ENCODE measurements around the gene CSAD.

The CSAD gene

GRCh38 chr12:53217051-53217930 is 36.6 kb upstream of the CSAD start:
- DNase-seq (ENCODE audit: low read depth): peak; percentile 44
- TF ChIP-seq CTCF (IDR thresholded peaks at IDR 0.05; ENCODE audit: low read length, missing control alignments): no peak
- peak overlapping the region; percentile 74 for H3K4me3 ChIP-seq (replicated peaks; ENCODE audit: low read depth, low read length)

- no peak for TF ChIP-seq CTCF (IDR thresholded peaks at IDR 0.05; ENCODE audit: low read length, missing control alignments)
- H3K4me3 ChIP-seq (replicated peaks; ENCODE audit: low read depth, low read length): no peak overlapping the region
Observed at GRCh38 chr12:53215497-53215896, 34.8 kb upstream of the CSAD start.

GRCh38 chr12:53214687-53215455 is 34.1 kb upstream of the CSAD start:
- no peak overlapping the region for H3K4me3 ChIP-seq (replicated peaks; ENCODE audit: low read depth, low read length)
- no peak for DNase-seq (ENCODE audit: low read depth)
- TF ChIP-seq CTCF (IDR thresholded peaks at IDR 0.05; ENCODE audit: low read length, missing control alignments): no peak

More at GRCh38 chr12:53215497-53215896, 34.8 kb upstream of the CSAD start:
- DNase-seq (ENCODE audit: low read depth): no peak

DNA sequence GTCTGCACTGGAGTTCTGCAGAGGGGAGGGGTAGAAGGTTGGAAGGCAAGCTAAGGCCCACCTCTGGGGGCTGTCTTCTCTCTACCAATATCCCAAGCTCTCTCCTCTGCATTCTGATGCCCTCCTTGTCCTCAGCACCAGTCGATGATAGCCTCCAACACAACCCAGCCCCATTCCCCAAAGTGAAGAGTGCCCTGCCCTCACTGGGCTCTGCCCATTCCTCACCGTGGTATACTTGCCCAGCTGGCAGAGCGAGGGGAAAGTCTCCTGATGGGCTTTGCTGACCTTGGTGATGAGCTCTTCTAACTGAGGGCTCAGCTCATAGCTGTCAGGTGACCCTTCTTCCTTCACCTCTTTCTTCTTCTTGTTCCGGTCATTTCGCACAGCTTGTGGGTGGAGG is 33.5 kb upstream of the CSAD start:
- no peak for TF ChIP-seq CTCF (IDR thresholded peaks at IDR 0.05; ENCODE audit: low read length, missing control alignments)
- DNase-seq (ENCODE audit: low read depth): no peak
- H3K4me3 ChIP-seq (replicated peaks; ENCODE audit: low read depth, low read length): no peak overlapping the region

DNA sequence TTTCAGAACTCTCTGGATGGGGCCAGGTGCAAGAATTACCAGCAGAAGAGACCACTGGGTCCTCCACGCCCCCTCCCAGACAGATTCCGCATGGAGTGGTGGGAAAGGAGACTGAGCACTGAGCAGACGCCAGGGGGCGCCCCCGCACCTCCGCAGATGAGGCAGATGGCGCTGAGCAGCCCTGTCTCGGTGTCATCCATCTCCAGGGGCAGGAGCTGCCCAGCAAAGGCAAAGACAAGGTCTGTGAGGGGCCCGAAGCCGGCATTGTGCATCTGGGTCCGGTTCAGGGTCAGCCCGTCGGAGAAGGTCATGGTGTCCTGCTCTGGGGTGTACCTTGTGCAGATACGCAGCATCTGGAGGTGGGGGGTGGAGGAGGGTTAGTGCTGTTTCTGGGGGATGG is 32.6 kb upstream of the CSAD start:
- TF ChIP-seq CTCF (IDR thresholded peaks at IDR 0.05; ENCODE audit: low read length, missing control alignments): peak; percentile 88
- H3K4me3 ChIP-seq (replicated peaks; ENCODE audit: low read depth, low read length): no peak overlapping the region
- peak; percentile 81 for DNase-seq (ENCODE audit: low read depth)

GRCh38 chr12:53212931-53213330 is 32.2 kb upstream of the CSAD start:
- TF ChIP-seq CTCF (IDR thresholded peaks at IDR 0.05; ENCODE audit: low read length, missing control alignments): no peak
- H3K4me3 ChIP-seq (replicated peaks; ENCODE audit: low read depth, low read length): no peak overlapping the region
- no peak for DNase-seq (ENCODE audit: low read depth)

Measured in fibroblast of pulmonary artery (primary cell).